Dedifferentiated amniotic fluid mesenchymal stem cell (primary cell): ENCODE data around the gene KRTAP26-1.

Source experiments
- DNase-seq: peaks from one replicate; pipeline ENCODE4 v3.0.0-alpha.2; 2016; ENCODE audit errors: extremely low spot score

Gene KRTAP26-1, protein sequence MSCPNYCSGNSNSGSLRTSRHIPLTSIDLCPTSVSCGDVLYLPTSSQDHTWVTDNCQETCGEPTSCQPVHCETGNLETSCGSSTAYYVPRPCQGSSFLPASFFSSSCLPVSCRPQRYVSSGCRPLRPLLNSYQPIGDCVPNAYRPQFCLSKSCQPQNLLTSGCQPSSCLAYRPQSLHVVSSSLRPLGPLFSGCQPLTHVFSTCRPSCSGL

DNA sequence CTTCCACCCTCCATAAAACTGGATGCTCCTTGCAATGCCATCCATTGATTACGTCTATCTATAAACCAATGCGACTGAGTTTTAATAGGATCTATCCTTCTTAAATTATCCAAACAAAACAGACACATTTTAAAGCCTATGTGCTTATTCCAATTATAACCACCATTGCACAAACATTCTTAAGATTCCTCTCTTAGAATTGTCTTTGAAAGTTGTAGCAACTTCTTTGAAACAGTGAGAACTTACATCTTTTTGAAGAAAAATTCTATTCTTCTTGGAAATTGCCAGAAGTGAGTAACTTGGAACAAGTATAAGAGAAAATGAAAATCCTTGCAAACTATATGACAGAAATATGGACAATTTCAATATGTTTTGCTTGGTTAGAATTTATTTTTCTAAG is at the start of gene KRTAP26-1:
Gene KRTAP26-1, minus strand, starts transcription at position 101 of the 400 bp plus-strand sequence. CDS start 280 bp downstream, outside the sequence.
- no peak for DNase-seq

GRCh38 chr21:30355906-30356305 is 35.8 kb upstream of the KRTAP26-1 start:
- no peak for DNase-seq

- DNase-seq, result no peak
Observed at GRCh38 chr21:30354308-30355005, 34.3 kb upstream of the KRTAP26-1 start.

GRCh38 chr21:30351534-30351933 is 31.4 kb upstream of the KRTAP26-1 start:
- no peak for DNase-seq

- DNase-seq, result no peak
Observed at GRCh38 chr21:30349572-30349971, 29.5 kb upstream of the KRTAP26-1 start.

DNA sequence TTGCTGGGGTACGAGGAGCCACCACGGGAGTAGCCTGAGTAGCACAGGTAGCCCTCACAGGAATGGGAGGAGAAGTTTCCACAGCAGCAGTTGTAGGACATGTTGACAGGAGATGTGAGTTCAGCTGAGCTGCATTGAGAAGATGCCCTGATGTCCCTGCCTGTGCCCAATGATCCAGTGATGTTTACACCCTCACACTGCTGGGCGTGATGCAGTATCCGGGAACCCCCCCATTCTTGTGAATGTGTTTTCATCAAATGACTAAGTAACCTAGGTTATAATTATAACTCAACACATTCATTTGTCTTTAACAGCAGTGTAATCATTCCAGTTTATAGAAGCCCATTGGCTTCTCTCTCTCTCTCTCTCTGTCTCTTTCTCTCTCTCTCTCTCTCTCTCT is 28.4 kb upstream of the KRTAP26-1 start, which contains the start of gene KRTAP23-1:
Gene KRTAP23-1, minus strand, starts transcription at position 101 of the 400 bp plus-strand sequence. Its CDS starts 0 bp downstream, at position 101.
- no peak for DNase-seq

DNA sequence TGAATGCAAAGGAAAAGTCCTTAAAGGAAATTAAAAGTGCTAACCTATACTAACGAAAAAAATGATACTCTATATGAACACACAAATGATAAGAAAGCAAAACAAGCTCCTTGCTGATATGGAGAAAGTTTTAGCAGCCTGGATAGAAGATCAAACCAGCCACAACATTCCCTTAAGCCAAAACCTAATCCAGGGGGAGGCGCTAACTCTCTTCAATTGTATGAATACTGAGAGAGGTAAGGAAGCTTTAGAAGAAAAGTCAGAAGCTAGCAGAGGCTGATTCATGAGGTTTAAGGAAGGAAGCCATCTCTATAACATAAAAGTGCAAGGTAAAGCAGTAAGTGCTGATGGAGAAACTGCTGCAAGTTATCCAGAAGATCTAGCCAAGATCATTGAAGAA is 24.9 kb upstream of the KRTAP26-1 start:
- no peak for DNase-seq

DNA sequence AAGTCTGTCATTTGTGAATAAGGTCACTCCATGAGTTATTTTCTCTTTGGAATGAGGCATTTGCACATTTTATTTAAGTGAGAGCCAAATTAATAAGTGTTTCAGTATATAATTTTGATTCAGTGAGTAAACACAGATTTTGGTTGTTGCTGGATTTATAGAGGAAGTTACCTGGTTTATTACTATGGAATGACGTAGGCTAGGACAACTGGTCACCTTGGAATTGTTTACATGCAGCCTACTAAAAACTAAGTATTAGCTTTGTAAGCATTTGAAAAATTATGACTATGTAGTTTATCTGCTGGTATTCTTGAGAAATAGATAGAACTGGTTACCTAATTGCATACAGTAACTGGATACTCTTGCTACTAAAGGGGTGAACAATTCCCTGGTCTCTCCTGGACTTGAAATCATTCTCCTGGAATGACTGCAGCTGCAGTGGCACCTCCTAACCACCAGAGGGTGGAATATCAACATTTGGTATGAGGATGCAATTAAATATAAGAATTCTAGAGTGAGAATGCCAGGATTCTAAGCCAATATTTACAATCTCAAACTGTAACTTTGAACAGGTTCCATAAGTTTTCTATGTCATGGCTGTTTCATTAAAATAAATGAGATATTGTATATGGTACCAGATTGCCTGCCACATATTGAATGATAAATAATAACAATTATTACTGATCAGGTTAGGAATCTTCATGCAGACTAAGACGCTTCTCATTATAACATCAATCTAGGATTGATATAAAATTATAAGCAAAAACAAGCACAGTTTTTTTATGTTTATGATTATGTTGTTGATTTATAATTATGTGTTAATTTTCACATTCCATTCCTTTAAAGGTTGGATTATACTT is 20.8 kb upstream of the KRTAP26-1 start:
- DNase-seq, result peak; percentile 23

GRCh38 chr21:30338717-30339116 is 18.6 kb upstream of the KRTAP26-1 start:
- no peak for DNase-seq

DNA sequence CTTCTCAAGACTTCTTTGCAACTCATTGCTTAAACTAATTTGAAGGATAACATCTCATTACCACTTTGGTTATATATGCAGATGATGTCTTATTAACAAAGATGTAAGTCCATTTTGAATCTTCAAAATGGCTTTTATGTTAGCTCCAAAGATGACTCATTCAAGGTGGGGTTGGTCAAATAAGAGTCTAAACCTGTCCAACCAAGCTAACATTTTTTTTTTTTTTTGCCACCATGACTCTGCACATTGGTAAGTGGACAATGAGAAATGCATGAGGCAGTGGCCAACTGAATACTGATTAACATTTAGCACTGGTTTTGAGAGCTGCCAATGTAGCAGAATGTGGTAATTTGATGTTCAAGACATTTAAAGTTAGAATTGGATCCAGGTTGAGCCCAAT is 17.7 kb upstream of the KRTAP26-1 start:
- no peak for DNase-seq

DNA sequence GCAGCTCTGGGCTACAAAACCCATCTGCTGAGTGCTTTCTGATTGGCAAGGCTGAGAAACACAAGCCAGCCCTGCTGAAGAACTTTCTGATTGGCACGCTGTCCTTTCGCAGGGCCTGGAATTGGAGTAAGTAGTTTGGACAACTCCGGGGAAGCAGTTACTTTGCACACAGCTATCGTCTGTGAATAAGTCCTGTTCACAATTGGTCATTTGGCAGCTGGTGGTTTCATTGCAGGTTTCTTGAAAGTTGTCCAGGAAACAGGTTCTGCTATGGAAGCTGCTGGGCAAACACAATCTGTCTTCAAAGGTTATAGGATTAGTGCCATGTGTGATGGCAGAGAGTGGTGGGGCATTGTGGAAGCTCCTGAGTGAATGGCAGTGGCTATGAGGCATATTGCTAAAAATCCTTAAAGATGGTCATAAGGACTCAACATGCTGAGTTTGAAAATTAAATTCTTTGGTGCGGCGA is 17.2 kb upstream of the KRTAP26-1 start, which contains the start of gene KRTAP27-1:
Gene KRTAP27-1, minus strand, starts transcription at position 419 of the 469 bp plus-strand sequence. Its CDS starts 26 bp downstream, at position 393.
- DNase-seq, result no peak

GRCh38 chr21:30336596-30336995 is 16.5 kb upstream of the KRTAP26-1 start:
- no peak for DNase-seq

DNA sequence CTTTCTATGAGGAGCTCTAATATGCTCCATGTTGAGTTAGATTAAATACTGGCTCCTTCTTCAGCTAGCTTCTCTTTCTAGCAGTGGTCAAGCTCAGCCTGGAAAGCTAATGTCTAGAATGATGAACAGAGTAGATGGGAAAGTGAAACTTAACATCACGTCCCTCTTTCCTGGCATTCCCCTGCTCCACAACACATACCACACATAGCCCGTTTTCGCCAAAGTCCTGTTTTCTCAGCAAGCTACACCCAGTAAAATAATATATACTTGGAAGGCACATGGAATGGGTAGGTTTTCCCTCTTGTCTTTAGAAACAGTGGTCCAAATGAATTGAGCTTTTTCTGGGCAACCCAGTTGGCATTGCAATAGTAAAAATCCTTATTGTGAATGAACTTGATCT is 13.6 kb upstream of the KRTAP26-1 start:
- DNase-seq, result no peak

DNA sequence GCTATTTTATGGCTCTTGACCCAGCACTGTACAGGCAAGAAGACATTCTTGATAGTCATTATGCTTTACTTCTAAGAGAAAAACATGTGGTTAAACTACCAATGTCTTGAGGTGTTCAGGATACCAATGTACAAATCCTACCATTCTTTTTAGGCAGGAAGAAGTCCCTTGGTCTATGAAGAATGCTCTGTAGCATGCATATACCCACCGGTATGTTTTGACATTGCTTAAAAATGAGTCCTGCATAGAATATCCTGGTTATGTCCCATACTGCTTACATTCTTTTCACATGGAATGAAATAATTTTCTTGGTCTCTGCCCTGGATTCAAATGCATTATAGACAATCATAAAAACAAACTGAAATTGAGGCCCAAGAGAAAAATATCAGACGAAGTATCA is 12.6 kb upstream of the KRTAP26-1 start:
- DNase-seq, result no peak

DNA sequence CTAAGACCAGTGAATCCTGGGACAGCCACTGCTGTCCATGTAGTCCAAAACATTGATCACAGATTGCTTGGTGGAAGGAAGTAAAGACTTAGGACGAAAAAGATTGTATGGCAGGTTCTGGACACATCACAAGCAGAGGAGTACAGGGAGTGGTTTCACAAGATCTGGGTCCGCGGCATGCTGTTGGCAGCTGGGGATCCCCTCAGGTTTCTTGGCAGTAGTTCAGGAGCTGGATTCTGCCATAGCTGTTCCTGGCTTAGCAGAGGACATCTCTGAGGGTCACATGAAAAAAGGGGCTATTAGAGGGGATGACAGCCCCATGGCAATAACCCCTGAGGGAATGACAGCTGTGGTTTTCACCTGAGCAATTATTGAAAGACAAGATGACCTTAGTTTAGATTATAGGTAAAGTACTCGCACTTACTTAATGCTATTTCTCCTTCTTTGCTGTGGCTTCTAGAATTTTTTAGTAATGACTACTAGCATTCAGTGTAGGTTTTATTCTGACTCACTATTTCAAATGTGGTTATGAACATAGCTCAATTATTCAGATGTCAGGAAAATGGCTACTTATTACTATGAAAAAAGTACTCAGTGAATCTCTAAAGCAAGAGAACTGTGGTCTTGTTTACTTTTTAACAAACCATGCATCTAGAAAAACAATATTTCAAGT is 9.2 kb upstream of the KRTAP26-1 start:
- DNase-seq, result no peak

DNA sequence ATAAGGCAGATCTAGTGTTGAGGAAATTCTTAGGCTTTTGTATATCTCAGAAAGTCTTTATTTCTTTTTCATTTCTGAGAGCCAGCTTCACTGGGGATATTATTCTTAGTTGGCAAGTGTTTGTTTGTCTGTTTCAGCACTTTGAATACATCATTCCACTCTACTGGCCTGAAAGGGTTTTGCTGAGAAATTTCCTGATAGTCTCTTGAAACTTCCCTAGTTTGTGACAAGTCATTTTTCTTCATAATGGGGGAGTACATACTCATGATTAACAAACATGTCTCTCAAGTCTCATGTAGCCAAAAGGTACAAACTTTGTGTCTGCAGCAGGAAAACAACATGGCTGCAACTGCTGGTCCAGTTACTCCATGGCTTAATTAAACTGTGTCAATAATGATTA is 6.3 kb upstream of the KRTAP26-1 start:
- no peak for DNase-seq

DNA sequence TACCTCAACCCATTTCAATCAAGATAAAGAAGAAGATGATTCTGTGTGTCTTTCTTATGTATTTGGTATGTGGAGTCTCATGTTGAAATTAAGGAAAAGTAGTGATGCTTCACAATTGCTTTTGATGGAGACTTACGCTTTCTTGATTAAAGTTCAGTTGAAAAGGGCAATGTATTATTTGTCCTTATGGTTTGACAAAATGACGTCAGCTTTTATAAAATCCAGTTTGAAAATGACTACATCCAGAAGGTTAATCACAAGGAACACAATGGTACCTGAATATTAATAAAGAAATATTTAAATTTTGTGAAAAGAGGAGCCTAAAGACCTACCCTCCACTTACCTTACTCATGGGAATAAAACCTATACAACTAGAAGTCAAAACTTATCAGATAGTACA is 4.4 kb downstream of the KRTAP26-1 start:
- no peak for DNase-seq

GRCh38 chr21:30306884-30307283 is 13.2 kb downstream of the KRTAP26-1 start:
- no peak for DNase-seq

DNA sequence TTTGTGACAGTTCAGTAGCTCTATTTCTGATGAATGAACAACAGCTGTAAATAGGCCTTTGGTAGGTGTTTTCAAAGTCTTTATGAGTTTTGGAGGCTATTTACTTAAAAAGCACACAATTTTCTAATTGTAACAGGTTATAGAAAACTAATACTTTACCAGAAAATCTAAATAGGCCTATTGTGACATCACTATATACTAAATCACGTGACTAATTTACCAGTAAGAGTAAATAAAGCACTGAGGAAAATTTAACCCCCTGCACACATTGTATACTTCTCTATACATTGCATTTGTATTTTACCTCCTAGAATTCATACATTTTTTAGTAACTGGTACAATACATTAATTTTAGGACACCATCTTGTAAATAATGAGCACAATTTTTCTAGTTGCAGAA is 15.0 kb downstream of the KRTAP26-1 start:
- no peak for DNase-seq

DNA sequence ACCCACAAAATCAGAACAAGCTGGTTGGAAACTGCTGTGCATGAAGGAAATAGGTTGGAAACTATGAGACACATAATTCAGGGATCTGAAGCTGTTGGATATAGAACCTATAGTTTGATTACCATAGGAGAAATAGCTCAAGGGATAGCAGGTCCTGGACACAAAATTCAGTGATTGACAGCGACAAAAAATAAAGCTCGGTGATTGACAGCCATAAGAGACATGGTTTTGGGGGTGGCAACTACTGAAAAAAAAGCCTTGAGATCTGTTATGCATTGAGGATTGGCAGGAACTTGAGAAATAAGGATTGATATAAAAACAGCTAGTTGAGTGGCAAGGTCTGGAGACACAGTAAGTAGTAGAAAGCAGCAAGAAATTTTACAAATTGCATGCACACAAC is 30.9 kb downstream of the KRTAP26-1 start, which contains the start of gene KRTAP25-1:
Gene KRTAP25-1, minus strand, starts transcription at position 300 of the 400 bp plus-strand sequence. Its CDS starts 24 bp downstream, at position 276.
- DNase-seq, result no peak

GRCh38 chr21:30282850-30283249 is 37.3 kb downstream of the KRTAP26-1 start, which contains the start of gene KRTAP24-1:
TSS of gene KRTAP24-1 (minus strand) at chr21:30282950. CDS start at chr21:30282932, 18 bp downstream.
- DNase-seq, result no peak
